ENCODE measurements around the gene TNFAIP8.

TNFAIP8 gene

GRCh38 chr5:119374901-119375300 is 19.1 kb downstream of the TNFAIP8 start:
- no peak for DNase-seq

DNA sequence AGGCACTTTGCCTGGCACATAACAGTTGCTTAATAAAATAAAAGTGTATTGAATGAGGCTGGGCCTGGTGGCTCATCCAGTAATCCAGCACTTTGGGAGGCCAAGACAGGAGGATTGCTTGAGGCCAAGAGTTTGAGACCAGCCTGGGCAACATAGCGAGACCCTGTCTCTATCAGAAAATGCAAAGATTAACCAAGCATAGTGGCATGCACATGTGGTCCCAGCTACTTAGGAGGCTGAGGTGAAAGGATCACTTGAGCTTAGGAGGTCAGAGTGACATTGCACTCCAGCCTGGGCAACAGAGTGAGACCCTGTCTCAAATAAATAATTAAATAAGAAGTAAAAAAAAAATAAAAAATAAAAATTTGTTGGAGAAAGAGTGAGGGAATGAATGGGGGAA is 21.2 kb downstream of the TNFAIP8 start:
- DNase-seq, result no peak

DNA sequence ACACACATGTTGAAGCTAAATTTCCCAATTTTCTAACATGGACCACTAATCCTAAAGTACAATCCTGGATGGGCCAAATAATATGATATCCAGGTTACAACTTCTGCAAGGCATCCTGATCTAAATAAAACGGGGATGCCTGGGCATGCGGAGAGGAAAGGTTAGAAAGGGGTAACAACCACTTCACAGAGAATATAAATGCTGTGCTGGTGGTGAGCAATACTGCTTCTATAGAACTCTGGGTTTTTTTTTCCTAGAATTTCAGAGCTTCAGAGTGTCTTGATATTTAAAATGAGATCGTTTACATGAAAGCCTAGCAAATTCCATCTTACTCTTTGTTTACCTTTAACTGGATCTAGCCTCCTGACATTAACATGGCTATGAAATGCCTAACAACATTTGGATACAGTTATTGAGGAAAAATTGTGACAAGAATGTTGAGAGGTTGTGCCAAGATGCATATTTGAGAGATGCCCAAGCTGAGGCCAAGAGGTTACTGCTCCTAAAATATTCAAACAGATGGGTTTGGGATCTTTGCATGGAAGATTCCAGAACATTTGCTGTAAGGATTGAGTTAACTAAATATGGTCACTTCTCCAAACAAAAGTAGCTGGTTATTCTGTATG is 22.4 kb downstream of the TNFAIP8 start:
- DNase-seq, result no peak

- DNase-seq, result no peak
Observed at GRCh38 chr5:119379096-119379495, 23.3 kb downstream of the TNFAIP8 start.

DNA sequence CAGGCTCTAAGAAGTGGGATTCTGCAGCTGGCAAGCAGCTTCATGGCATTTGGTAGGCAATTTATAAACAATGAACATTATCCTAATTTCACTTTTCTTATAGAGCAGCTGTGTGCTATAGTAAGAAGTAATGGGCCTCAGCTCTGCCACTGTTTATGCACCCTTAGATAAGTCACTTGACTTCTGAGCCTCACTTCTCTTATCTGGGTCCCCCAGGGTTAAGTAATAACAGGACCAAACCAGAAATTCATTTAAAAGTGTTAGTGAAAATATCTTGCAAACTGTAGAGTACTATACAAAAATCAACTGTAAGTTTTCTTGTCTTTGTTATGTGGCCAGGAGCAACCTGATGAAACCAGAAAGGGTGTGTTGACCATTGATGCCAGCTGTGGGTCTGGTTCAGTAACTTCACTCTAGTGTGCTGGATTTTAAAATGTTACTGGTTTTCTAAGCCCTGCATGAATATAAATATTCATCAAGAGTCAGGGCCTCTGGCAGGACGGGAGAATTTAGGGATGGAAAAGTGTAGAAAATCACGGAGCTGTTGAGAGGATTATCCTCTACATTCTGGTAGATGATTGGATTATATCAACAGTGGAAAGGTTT is 24.2 kb downstream of the TNFAIP8 start:
- no peak for DNase-seq

GRCh38 chr5:119382169-119382568 is 26.4 kb downstream of the TNFAIP8 start:
- no peak for DNase-seq

GRCh38 chr5:119383008-119383407 is 27.2 kb downstream of the TNFAIP8 start:
- DNase-seq, result no peak

DNA sequence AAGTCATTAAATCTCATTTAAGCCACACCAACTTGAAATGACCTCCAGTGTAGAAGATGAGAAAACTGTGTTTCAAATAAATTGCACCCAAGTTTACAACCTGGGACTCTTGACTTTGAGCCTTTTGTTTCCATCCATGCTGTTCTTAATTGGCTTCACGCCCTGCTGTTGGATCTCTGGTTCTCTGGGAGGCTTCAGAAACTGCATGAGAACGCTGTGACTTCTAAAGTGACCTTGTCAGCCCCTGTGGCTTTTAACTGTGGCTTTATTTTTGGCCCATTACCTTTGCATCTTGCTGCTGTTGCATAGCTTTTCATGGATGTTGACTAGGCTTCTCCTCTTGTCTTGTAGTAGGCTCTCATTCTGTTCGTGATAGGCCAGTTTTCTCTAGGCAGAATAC is 29.3 kb downstream of the TNFAIP8 start:
- no peak for DNase-seq

DNA sequence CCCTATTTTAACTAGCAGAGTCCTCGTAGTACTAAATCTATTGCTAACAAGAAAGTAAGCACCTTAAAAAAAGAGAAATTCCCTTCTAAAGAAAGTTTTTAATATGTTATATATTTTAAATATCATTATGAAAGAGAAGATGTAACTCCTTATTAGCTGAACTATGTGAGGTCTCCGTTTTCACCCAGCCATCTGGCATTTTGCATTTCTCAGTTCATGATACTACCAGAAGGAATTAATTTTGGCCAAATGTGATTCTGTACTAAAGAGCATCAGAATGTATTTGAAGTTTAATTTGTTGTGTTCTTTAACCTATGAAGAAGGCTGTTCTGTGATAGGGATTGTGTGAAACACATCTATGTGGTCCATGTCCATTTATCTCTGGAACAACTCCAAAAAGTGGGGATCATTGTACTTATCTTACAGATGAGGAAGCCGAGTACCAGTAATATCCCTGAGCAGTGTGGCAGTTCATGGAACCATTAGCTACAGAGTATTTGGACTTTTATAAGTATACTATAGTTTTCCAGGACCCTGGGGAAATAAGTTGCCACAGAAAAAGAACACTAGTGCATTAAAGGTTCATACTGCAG is 29.8 kb downstream of the TNFAIP8 start:
- no peak for DNase-seq

- DNase-seq, result no peak
Observed at GRCh38 chr5:119386596-119387344, 31.0 kb downstream of the TNFAIP8 start.

GRCh38 chr5:119387945-119388618 is 32.3 kb downstream of the TNFAIP8 start:
- no peak for DNase-seq

DNA sequence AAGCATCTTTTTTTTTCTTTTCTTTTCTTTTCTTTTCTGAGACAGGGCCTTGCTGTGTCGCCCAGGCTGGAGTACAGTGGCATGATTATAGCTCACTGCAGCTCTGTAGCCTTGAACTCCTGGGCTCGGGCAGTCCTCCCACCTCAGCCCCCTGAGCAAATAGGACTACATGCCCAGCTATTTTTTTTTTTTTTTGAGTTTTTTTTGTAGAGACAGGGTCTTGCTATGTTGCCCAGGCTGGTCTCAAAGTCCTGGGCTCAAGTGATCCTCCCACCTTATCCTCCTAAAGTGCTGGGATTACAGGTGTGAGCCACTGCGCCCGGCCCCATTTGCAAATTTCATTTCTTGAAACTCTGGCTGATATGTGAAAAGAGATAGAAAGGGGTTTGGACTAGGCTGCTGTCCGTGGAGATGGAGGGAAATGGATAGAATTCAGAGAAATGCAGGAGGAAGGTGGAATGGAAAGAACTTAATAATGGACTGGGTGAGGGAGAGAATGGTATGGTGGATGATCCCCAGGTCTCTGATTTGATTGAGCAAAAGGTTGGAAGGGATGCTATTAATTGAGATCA is 32.9 kb downstream of the TNFAIP8 start:
- no peak for DNase-seq

DNA sequence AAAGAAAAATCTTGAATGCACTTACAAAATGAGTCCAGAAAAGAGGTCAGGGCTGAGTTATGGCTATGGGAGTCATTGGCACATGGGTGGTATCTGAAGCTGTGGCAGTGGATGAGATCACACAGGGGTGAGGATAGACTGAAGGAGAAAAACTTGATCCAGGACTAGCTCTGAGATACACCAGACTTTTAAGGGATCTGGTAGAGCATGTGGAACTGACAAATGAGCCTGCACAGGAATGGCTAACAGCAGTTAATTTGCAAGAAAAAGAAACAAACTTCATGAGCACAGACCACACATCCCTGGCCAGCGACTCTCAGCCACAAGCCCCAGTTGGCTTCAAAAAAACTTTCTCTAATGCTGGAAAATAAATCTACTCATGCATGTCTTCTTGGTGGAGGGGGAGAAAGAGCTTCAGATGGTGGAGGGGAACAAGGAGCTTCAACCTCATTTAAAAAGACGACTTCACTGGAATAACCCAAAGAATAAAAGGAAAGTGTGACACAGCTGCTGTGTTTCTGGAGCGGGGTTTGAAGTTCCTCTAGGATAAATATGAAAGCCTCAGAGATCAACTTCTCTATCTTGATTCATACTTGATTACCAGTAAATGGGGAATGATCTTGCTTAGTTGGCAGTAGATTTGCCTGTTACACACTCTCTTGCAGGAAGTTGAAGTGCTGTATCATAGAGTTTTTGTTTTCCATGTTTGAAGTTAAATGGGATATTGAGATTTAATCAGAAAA is 33.6 kb downstream of the TNFAIP8 start:
- no peak for DNase-seq

- DNase-seq, result no peak
Observed at GRCh38 chr5:119390404-119390803, 34.6 kb downstream of the TNFAIP8 start.

GRCh38 chr5:119393201-119393691 is 37.4 kb downstream of the TNFAIP8 start:
- DNase-seq, result no peak

- no peak for DNase-seq
Observed at GRCh38 chr5:119393746-119394145, 37.9 kb downstream of the TNFAIP8 start.

- DNase-seq, result no peak
Observed at GRCh38 chr5:119395080-119395836, 39.4 kb downstream of the TNFAIP8 start.

- DNase-seq, result no peak
Observed at GRCh38 chr5:119396030-119396664, 40.3 kb downstream of the TNFAIP8 start.

GRCh38 chr5:119397518-119398380 is 41.9 kb downstream of the TNFAIP8 start:
- DNase-seq, result no peak

Data from NCI-H510A (cell line).